ENCODE data around the gene EHMT1. TPM values are rescaled to one million over a fixed set of nuclear protein-coding genes. Genes with fewer than 3 reads are reported as not detected.
"Not testable (repeated sequence)": the region's sequence is repeated elsewhere in the genome, so short reads cannot be mapped to it uniquely, and the experiment has no call there.

The EHMT1 gene
- polyA plus RNA-seq, 1 experiment = 23.3 TPM

- CTCF ChIA-PET = interaction anchor here (1.2 kb wide), 1 partner anchor 17 kb away, joined by 4 read pairs; no protein-coding TSS in a partner anchor
- DNase-seq (ENCODE audit: low read depth) = no peak
- POLR2A ChIA-PET = no interaction called here
- Histone ChIP-seq H3K4me3 (ENCODE audit: low read depth, low read length) (no peak overlapping the region), H3K36me3 (ENCODE audit: control insufficient read depth, insufficient read depth, low read length) (peaks cover 12% of the 10 kb centered on the region), H3K27me3 (ENCODE audit: control insufficient read depth, insufficient read depth, low read length) (no peaks in the 10 kb centered on the region)
- no peak for TF ChIP-seq CTCF (IDR thresholded peaks at IDR 0.05; ENCODE audit: insufficient read depth, low read depth, low read length)
Measured at GRCh38 chr9:137807721-137808703, 189.2 kb downstream of the EHMT1 start.

GRCh38 chr9:137809040-137809576 is 190.3 kb downstream of the EHMT1 start:
- ChIA-PET CTCF (no interaction called here), POLR2A (no interaction called here)
- DNase-seq (ENCODE audit: low read depth) = no peak

GRCh38 chr9:137809726-137810450 is 191.1 kb downstream of the EHMT1 start:
- CTCF ChIA-PET; H3K27me3 ChIP-seq (ENCODE audit: control insufficient read depth, insufficient read depth, low read length); POLR2A ChIA-PET; DNase-seq (ENCODE audit: low read depth); H3K4me3 ChIP-seq (ENCODE audit: low read depth, low read length): not testable (repeated sequence)
- peaks cover 25% of the 10 kb centered on the region for H3K36me3 ChIP-seq (ENCODE audit: control insufficient read depth, insufficient read depth, low read length)

More at GRCh38 chr9:137809040-137809576, 190.3 kb downstream of the EHMT1 start:
- Histone ChIP-seq H3K4me3 (ENCODE audit: low read depth, low read length) (no peak overlapping the region), H3K27me3 (ENCODE audit: control insufficient read depth, insufficient read depth, low read length) (no peaks in the 10 kb centered on the region), H3K36me3 (ENCODE audit: control insufficient read depth, insufficient read depth, low read length) (peaks cover 22% of the 10 kb centered on the region)
- TF ChIP-seq CTCF (IDR thresholded peaks at IDR 0.05; ENCODE audit: insufficient read depth, low read depth, low read length) = no peak

- ChIA-PET POLR2A (no interaction called here), CTCF (no interaction called here)
- no peaks in the 10 kb centered on the region for H3K27me3 ChIP-seq (ENCODE audit: control insufficient read depth, insufficient read depth, low read length)
- no peak overlapping the region for H3K4me3 ChIP-seq (ENCODE audit: low read depth, low read length)
- no peak for TF ChIP-seq CTCF (IDR thresholded peaks at IDR 0.05; ENCODE audit: insufficient read depth, low read depth, low read length)
- DNase-seq (ENCODE audit: low read depth) = no peak
- peaks cover 36% of the 10 kb centered on the region for H3K36me3 ChIP-seq (ENCODE audit: control insufficient read depth, insufficient read depth, low read length)
Measured at GRCh38 chr9:137811283-137811870, 192.6 kb downstream of the EHMT1 start.

GRCh38 chr9:137812356-137813023 is 193.7 kb downstream of the EHMT1 start:
- no peak for DNase-seq (ENCODE audit: low read depth)
- H3K36me3 ChIP-seq (ENCODE audit: control insufficient read depth, insufficient read depth, low read length) = peaks cover 45% of the 10 kb centered on the region
- TF ChIP-seq CTCF (IDR thresholded peaks at IDR 0.05; ENCODE audit: insufficient read depth, low read depth, low read length) = no peak
- H3K27me3 ChIP-seq (ENCODE audit: control insufficient read depth, insufficient read depth, low read length) = no peaks in the 10 kb centered on the region
- ChIA-PET CTCF (no interaction called here), POLR2A (no interaction called here)
- no peak overlapping the region for H3K4me3 ChIP-seq (ENCODE audit: low read depth, low read length)
